Measurements from ENCODE around the gene SLC26A2.
"Not testable (repeated sequence)": the region's sequence is repeated elsewhere in the genome, so short reads cannot be mapped to it uniquely, and the experiment has no call there.

The SLC26A2 gene

DNA sequence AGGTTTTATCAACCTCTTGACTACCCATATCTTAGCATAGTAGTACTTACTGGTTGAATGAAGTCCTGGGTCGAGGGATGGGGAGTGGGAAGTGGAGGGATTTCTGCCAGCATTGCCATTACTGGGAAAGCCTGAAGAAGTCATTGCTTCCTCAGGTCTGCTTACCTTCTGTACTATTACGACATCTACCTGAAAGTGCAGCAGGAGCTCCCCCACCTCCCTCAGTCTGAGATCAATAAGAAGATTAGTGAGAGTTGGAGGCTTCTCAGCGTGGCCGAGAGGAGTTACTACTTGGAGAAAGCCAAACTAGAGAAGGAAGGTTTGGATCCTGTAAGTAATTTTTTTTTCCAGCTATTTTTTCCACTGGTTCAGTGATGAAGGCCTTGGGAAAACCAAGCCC lies 45.8 kb downstream of the SLC26A2 start:
- no peak for DNase-seq

DNA sequence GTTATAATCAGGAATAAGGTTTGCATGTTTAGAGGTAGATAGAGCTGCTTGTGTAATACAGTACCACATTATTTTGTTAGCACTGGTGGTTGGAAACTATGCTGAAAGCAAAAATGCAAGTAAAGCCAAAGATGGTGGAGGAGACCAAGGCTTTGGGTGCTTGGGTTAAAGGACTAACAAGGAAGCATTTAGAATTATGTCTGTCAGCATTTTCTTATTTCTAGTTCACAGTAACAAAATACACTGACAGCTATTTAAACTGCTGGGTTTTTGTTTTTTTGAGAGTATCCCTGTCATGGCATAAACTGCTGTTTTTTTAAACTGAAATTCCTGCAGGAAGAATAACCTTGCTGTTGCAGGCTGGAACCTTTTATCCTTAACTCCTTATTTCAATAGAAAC lies 46.5 kb downstream of the SLC26A2 start:
- DNase-seq = no peak

DNA sequence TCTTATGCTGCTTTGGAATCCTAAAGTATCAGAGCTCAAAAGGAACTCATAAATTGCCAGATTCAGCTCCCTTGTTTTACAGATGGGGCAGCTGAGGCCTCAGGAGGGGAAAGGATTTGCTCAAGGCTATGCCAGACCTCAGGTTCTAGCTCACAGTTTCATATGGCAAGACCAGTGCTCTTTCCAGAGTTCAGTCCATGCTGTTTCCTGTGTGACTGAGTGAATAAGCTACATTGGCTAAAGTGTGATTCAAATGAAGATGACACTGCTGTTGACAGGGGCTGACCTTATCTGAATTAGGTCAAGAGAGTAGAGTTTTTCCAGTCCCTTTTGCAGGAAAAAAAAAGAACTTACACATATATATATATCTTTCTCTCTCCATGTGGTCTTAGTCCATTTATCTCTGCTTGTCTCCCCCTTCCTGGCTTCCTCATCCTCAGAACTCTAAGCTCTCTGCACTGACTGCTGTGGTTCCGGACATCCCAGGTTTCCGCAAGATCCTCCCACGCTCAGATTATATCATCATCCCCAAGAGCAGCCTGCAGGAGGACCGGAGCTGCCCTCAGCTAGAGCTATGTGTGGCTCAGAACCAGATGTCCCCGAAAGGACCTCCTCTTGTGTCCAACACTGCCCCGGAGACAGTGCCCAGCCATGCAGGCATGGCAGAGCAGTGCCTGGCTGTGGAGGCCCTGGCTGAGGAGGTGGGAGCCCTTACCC lies 49.3 kb downstream of the SLC26A2 start:
- no peak for DNase-seq

DNA sequence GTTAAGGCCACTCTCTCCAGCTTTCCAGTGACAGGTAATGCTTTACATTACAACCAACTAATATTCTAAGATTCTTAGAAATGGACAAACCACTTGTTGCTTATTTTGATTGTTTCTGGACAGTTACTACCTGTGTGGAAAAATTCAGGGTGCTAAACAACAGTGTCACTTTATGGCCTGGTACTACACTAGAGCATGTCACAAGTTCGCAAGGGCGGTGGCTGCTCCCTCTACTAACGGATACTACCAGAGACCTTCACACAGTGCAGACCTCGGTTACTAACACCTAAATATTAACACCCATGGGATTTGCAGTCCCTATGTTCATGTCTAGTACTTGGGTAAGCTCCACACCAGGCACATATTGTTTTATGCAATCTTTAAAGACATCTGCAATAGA lies 53.4 kb downstream of the SLC26A2 start:
- DNase-seq = no peak

DNA sequence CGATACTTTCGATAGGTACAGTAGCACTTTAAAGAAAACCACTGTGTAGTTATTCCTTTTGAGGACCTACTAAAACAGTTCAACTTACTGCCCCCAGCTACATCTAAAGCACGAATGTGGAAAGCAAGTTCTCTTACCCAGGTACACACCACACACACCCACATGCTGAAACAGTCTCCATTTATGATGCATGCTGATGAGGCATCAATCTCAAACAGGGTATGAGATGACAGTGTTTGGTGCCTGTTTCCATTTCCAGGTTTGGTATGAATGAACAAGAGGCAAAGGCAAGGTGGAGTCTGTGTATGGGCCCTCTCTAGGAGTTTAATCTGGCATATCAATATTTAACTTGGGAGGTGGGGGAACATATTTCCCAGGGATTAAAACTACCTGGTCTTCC lies 53.9 kb downstream of the SLC26A2 start:
- no peak for DNase-seq

GRCh38 chr5:150015415-150015814 lies 54.9 kb downstream of the SLC26A2 start:
- DNase-seq = no peak

- no peak for DNase-seq
Measured at GRCh38 chr5:150016537-150016936, 56.0 kb downstream of the SLC26A2 start.

DNA sequence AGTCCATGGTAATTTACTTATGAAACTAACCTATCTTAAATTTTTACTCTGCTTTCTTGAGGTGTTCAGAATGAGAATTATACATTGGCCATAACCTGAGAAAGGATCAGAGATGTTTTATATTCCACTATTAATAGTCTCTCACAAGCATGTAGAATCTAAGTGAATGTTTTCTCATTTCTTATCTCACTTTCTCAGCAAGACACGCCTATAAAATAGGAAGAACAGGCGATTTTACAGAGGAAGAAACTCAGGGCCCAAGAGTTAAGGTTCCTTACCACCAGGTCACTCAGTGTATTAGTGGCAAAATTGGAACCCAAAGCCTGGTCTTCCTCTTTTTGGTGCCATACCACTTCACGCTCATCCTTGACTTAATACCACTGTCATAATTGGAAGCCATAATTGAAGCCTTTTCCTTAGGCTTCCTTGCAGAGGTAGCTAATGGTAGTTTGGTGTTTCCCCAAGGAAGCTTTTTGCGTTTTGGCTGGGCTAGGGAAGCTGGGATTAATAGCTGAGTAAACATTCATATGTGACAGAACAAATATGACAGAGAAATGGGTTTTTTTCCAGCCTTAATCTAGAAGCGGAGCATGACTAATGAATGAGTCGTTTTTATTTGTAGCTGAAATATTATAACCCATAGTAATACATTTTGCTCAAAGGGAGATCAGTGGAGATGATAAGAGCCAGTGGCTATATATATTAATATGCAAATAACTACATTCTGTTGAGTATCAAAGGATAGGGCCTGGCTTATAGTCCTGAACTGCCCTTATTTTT lies 56.9 kb downstream of the SLC26A2 start:
- DNase-seq = no peak

GRCh38 chr5:150020249-150020648 lies 59.7 kb downstream of the SLC26A2 start:
- no peak for DNase-seq

GRCh38 chr5:150021491-150022157 lies 61.1 kb downstream of the SLC26A2 start:
- no peak for DNase-seq

GRCh38 chr5:150022158-150022531 lies 61.6 kb downstream of the SLC26A2 start:
- DNase-seq = no peak

DNA sequence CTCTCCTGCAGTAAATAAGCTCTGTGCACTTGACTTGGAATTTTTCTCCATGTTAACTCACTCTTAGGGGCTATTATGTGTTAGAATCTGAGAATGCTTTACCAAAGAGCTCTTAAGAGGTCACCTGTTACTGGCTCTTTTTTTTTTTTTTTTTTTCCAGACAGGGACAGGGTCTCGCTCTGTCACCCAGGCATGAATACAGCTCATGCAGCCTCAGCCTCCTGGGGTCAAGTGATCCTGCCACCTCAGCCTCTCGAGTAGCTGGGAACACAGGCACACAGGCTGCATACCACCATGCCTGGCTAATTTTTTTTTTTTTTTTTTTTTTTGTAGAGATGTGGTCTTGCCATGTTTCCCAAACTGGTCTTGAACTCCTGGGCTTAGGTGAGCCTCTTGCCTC lies 62.1 kb downstream of the SLC26A2 start:
- no peak for DNase-seq

- no peak for DNase-seq
Measured at GRCh38 chr5:150023136-150023535, 62.6 kb downstream of the SLC26A2 start.

GRCh38 chr5:150024346-150024984 lies 63.9 kb downstream of the SLC26A2 start:
- DNase-seq = no peak

DNA sequence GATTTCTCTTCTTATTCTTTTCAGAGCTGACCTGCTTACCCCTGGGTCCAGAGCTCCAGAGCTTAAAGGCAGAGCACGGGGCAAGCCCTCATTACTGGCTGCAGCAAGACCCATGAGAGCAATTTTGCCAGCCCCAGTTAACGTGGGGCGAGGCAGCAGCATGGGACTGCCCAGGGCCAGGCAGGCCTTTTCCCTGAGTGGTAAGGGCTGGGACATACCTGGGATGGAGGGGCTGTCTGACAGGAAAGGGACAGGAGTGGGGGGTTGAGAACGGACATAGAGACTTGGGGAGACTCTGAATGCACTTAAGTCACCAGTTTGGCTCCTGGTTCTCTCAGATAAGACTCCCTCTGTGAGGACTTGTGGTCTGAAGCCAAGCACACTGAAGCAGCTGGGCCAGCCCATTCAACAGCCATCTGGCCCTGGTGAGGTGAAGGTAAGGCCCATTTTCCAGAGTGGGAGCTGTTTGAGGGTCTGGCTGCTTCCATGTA lies 66.2 kb downstream of the SLC26A2 start:
- DNase-seq = no peak

DNA sequence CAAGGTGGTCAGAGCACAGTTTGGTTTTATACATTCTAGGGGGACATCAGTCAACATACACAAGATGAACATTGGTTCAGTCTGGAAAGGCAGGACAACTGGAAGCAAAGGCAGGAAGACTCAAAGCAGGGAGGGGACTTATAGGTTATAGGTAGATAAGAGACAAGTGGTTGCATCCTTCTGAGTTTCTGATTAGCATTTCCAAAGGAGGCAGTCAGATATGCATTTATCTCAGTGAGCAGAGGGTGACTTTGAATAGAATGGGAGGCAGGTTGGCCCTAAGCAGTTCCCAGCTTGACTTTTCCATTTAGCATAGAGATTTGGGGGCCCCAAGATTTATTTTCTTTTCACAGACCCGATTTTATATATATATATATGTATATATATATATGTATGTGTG lies 67.5 kb downstream of the SLC26A2 start:
- not testable (repeated sequence) for DNase-seq

DNA sequence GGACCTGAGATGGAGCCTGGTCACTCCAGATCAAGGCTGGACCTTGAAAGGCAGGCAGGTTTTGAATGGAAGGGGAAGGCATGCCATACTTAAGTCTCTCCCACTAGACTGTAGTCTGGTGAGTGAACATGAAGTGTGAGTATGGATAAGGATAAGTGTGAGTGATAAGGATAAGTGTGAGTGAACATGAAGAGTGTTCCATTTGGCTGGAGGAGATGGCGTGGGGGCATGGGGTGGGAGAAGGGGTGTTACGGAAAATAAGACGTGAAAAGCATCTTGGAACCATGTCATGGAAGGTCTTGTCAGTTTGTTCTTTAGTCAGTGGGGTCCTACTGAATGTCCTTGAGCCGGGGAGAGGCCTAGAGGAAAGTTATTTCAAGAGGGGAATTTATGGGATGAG lies 72.8 kb downstream of the SLC26A2 start:
- no peak for DNase-seq

GRCh38 chr5:150034662-150035061 lies 74.1 kb downstream of the SLC26A2 start:
- no peak for DNase-seq

DNA sequence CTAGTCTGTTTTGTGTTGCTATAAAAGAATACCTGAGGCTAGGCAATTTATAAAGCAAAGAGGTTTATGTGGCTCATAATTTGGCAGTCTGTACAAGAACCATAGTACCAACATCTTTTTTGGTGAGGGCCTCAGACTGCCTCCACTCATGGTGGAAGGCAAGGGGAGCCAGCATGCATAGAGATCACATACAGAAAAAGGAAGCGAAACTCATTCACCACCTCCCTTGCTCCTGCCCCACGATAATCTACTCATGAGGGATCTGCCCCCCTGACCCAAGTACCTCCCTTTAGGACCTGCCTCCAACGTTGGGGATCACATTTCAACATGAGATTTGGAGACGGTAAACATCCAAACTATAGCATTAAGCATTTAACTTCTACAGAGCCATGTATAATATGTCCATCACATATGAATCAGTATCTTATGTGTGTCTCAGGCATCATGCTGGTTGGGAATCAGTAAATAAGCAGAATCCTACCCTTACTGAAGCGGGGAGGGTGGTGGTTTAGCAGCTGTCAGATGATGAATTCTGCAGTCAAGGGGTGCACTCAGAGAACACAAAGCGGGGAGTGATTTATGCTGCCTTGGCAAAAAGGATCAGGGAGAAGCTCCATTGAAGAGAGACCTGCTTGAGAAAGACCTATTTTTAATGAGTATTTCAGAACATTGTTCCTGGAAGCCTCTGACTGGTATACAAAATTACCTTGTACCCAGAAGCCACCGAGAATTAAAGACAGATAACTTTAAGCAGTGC lies 74.8 kb downstream of the SLC26A2 start:
- DNase-seq = no peak

GRCh38 chr5:150036513-150036912 lies 76.0 kb downstream of the SLC26A2 start:
- no peak for DNase-seq

All from right forelimb (tissue), 1 donor.